Nephron progenitor cell (in vitro differentiated cells): ENCODE data around the gene DIP2C.
A peak's percentile ranks its signal among the peaks of the same experiment; 100 is the strongest.

ENCODE experiments used
- DNase-seq: peaks from one replicate; pipeline ENCODE4 v3.0.0; 2021
- H3K27ac Mint-ChIP-seq: 2 replicates; pipeline ENCODE4 v1.8.0; 2021; ENCODE audit warnings: mild to moderate bottlenecking, moderate library complexity, mixed read lengths
- H3K27me3 Mint-ChIP-seq: 2 replicates; pipeline ENCODE4 v1.8.0; 2021; ENCODE audit warnings: mild to moderate bottlenecking, low read depth, mixed read lengths; ENCODE audit not compliant: poor library complexity
- H3K36me3 Mint-ChIP-seq: 2 replicates; pipeline ENCODE4 v1.8.0; 2021; ENCODE audit warnings: low read depth, mixed read lengths
- H3K4me1 Mint-ChIP-seq: 2 replicates; pipeline ENCODE4 v1.8.0; 2021; ENCODE audit warnings: mixed read lengths
- H3K4me3 Mint-ChIP-seq: 2 replicates; pipeline ENCODE4 v1.8.0; 2021; ENCODE audit warnings: mild to moderate bottlenecking, moderate library complexity, mixed read lengths
- H3K9me3 Mint-ChIP-seq: 2 replicates; pipeline ENCODE4 v1.8.0; 2021; ENCODE audit warnings: mild to moderate bottlenecking, moderate library complexity, mixed read lengths
- TF ChIP-seq, protein P1 (sequence below): fragments of 200-600 bp; sonication (generic); IDR thresholded peaks from 2 replicates; pipeline ENCODE4 v1.5.0; 2021; ENCODE audit warnings: antibody characterized with exemption

DIP2C gene

GRCh38 chr10:666237-667012 is 23.0 kb downstream of the DIP2C start:
- H3K27ac Mint-ChIP-seq = no peak overlapping the region
- no peaks in the 10 kb centered on the region for H3K27me3 Mint-ChIP-seq
- peaks cover 4% of the 10 kb centered on the region for H3K9me3 Mint-ChIP-seq
- TF ChIP-seq, protein P1, sequence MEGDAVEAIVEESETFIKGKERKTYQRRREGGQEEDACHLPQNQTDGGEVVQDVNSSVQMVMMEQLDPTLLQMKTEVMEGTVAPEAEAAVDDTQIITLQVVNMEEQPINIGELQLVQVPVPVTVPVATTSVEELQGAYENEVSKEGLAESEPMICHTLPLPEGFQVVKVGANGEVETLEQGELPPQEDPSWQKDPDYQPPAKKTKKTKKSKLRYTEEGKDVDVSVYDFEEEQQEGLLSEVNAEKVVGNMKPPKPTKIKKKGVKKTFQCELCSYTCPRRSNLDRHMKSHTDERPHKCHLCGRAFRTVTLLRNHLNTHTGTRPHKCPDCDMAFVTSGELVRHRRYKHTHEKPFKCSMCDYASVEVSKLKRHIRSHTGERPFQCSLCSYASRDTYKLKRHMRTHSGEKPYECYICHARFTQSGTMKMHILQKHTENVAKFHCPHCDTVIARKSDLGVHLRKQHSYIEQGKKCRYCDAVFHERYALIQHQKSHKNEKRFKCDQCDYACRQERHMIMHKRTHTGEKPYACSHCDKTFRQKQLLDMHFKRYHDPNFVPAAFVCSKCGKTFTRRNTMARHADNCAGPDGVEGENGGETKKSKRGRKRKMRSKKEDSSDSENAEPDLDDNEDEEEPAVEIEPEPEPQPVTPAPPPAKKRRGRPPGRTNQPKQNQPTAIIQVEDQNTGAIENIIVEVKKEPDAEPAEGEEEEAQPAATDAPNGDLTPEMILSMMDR = no peak
- H3K4me1 Mint-ChIP-seq = peaks cover 30% of the 10 kb centered on the region
- H3K4me3 Mint-ChIP-seq = no peak overlapping the region
- H3K36me3 Mint-ChIP-seq = peaks cover 9% of the 10 kb centered on the region
- no peak for DNase-seq

- Mint-ChIP-seq H3K36me3 (peaks cover 3% of the 10 kb centered on the region), H3K4me1 (peaks cover 38% of the 10 kb centered on the region), H3K27me3 (no peaks in the 10 kb centered on the region), H3K27ac (peak overlapping the region; percentile 80), H3K4me3 (no peak overlapping the region), H3K9me3 (no peaks in the 10 kb centered on the region)
- TF ChIP-seq, protein P1 = no peak
- DNase-seq = no peak
Observed at GRCh38 chr10:665579-666091, 23.8 kb downstream of the DIP2C start.

GRCh38 chr10:664893-665292 is 24.6 kb downstream of the DIP2C start:
- Mint-ChIP-seq H3K27ac (no peak overlapping the region), H3K4me3 (no peak overlapping the region)

GRCh38 chr10:664301-664700 is 25.2 kb downstream of the DIP2C start:
- TF ChIP-seq, protein P1 = no peak
- no peaks in the 10 kb centered on the region for H3K27me3 Mint-ChIP-seq
- H3K9me3 Mint-ChIP-seq = no peaks in the 10 kb centered on the region
- no peak overlapping the region for H3K27ac Mint-ChIP-seq
- peaks cover 3% of the 10 kb centered on the region for H3K36me3 Mint-ChIP-seq
- H3K4me3 Mint-ChIP-seq = no peak overlapping the region
- DNase-seq = no peak
- H3K4me1 Mint-ChIP-seq = peaks cover 50% of the 10 kb centered on the region

More at GRCh38 chr10:664893-665292, 24.6 kb downstream of the DIP2C start:
- Mint-ChIP-seq H3K4me1 (peaks cover 44% of the 10 kb centered on the region), H3K27me3 (no peaks in the 10 kb centered on the region), H3K9me3 (no peaks in the 10 kb centered on the region), H3K36me3 (peaks cover 3% of the 10 kb centered on the region)
- DNase-seq = no peak
- TF ChIP-seq, protein P1 = no peak

GRCh38 chr10:663831-664251 is 25.6 kb downstream of the DIP2C start:
- no peak for DNase-seq
- Mint-ChIP-seq H3K9me3 (no peaks in the 10 kb centered on the region), H3K27me3 (no peaks in the 10 kb centered on the region), H3K4me1 (peaks cover 55% of the 10 kb centered on the region), H3K36me3 (peaks cover 3% of the 10 kb centered on the region), H3K4me3 (no peak overlapping the region), H3K27ac (no peak overlapping the region)
- TF ChIP-seq, protein P1 = no peak

DNA sequence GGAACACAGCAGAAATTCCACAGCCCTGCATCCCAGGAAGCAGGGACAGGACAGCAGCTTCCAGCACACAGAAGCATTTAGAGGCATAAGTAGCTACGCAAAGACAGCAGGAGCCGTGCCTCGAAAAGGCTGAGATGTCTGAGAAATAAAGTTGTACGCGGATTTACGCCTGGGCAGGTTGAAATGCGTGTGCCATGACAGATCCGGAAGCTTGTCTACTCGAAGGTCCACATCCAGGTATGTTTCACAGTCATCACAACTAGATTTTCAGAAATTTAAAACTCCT is 26.1 kb downstream of the DIP2C start:
- Mint-ChIP-seq H3K4me1 (peaks cover 55% of the 10 kb centered on the region), H3K9me3 (no peaks in the 10 kb centered on the region)
- DNase-seq = no peak

More for the DNA sequence above, 26.1 kb downstream of the DIP2C start:
- TF ChIP-seq, protein P1 = no peak
- peaks cover 3% of the 10 kb centered on the region for H3K36me3 Mint-ChIP-seq
- H3K4me3 Mint-ChIP-seq = no peak overlapping the region
- peak overlapping the region; percentile 92 for H3K27ac Mint-ChIP-seq
- no peaks in the 10 kb centered on the region for H3K27me3 Mint-ChIP-seq
